Suprapubic skin (tissue), 4 donors: ENCODE data around the gene TNPO2.

Experiments used
- EP300 ChIP-seq: sonication (generic); formaldehyde crosslinking; IDR thresholded peaks from one replicate; pipeline ENCODE4 v1.6.1; 2017; ENCODE audit warnings: antibody characterized with exemption
- POLR2A ChIP-seq, 2 donors: fragments of 450-650 bp; IDR thresholded peaks; one replicate each; pipeline ENCODE4 v1.6.1; 2017; ENCODE audit warnings: antibody characterized with exemption in 2 of 2, mild to moderate bottlenecking in 2 of 2, moderate library complexity in 2 of 2
- POLR2AphosphoS5 ChIP-seq, 3 donors: sonication (generic); formaldehyde crosslinking; IDR thresholded peaks; one replicate each; pipeline ENCODE4 v1.6.1; 2017; ENCODE audit warnings: antibody characterized with exemption in 3 of 3
- TF ChIP-seq, protein P1 (sequence below), 2 donors: fragments of 200-600 bp in 1 of 2; fragments of 450-650 bp in 1 of 2; sonication (generic) in 1 of 2; IDR thresholded peaks; one replicate each; pipeline ENCODE4 v1.5.1; 2016 to 2019; ENCODE audit warnings: antibody characterized with exemption in 2 of 2, mild to moderate bottlenecking in 1 of 2, moderate library complexity in 1 of 2

- TF ChIP-seq POLR2AphosphoS5 (IDR thresholded peaks at IDR 0.05) (no peak), EP300 (no peak), POLR2A (IDR thresholded peaks at IDR 0.05) (no peak)
- TF ChIP-seq, protein P1, sequence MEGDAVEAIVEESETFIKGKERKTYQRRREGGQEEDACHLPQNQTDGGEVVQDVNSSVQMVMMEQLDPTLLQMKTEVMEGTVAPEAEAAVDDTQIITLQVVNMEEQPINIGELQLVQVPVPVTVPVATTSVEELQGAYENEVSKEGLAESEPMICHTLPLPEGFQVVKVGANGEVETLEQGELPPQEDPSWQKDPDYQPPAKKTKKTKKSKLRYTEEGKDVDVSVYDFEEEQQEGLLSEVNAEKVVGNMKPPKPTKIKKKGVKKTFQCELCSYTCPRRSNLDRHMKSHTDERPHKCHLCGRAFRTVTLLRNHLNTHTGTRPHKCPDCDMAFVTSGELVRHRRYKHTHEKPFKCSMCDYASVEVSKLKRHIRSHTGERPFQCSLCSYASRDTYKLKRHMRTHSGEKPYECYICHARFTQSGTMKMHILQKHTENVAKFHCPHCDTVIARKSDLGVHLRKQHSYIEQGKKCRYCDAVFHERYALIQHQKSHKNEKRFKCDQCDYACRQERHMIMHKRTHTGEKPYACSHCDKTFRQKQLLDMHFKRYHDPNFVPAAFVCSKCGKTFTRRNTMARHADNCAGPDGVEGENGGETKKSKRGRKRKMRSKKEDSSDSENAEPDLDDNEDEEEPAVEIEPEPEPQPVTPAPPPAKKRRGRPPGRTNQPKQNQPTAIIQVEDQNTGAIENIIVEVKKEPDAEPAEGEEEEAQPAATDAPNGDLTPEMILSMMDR (IDR thresholded peaks at IDR 0.05): no peak
Observed at GRCh38 chr19:12748489-12748888, 24.8 kb upstream of the TNPO2 start.
